Vagina (tissue), 2 donors: ENCODE results near the gene P3H4.

Experiments used
- POLR2A ChIP-seq, 2 donors: fragments of 450-650 bp; IDR thresholded peaks; one replicate each; pipeline ENCODE4 v1.6.1; 2017; ENCODE audit warnings: antibody characterized with exemption in 2 of 2, mild to moderate bottlenecking in 2 of 2, moderate library complexity in 2 of 2
- TF ChIP-seq, protein P1 (sequence below), 3 experiments: fragments of 450-650 bp in 2 of 3; fragments of 200-600 bp in 1 of 3; sonication (generic) in 1 of 3; IDR thresholded peaks; one replicate each; pipeline ENCODE4 v1.5.1; 2017 to 2019; ENCODE audit warnings: antibody characterized with exemption in 3 of 3, mild to moderate bottlenecking in 2 of 3, moderate library complexity in 2 of 3

DNA sequence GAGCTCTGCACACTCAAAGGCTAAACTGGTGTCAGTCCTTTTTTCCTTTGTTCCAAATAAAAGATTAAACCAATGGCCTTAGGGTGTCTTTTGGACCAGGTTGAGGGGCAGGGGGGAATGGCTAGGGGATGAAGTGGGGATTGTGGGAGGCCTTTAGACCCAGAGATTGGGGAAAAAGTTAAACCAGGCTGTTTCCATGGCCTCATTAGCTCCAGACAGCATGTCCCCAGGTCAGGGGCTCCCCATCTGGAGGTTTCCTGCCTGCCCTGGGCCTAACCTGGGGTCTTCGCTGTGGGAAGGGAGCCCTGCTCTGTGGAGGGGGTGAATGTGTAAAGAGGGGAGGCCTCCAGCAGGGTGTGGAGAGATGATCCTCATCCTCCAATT lies 11.4 kb upstream of the P3H4 start:
- TF ChIP-seq, protein P1, sequence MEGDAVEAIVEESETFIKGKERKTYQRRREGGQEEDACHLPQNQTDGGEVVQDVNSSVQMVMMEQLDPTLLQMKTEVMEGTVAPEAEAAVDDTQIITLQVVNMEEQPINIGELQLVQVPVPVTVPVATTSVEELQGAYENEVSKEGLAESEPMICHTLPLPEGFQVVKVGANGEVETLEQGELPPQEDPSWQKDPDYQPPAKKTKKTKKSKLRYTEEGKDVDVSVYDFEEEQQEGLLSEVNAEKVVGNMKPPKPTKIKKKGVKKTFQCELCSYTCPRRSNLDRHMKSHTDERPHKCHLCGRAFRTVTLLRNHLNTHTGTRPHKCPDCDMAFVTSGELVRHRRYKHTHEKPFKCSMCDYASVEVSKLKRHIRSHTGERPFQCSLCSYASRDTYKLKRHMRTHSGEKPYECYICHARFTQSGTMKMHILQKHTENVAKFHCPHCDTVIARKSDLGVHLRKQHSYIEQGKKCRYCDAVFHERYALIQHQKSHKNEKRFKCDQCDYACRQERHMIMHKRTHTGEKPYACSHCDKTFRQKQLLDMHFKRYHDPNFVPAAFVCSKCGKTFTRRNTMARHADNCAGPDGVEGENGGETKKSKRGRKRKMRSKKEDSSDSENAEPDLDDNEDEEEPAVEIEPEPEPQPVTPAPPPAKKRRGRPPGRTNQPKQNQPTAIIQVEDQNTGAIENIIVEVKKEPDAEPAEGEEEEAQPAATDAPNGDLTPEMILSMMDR (IDR thresholded peaks at IDR 0.05): no peak
- no peak for TF ChIP-seq POLR2A (IDR thresholded peaks at IDR 0.05)
